Measurements from ENCODE around the gene INHBC.
A peak's percentile ranks its signal among the peaks of the same experiment; 100 is the strongest.

INHBC gene

GRCh38 chr12:57469296-57470164 lies 34.9 kb downstream of the INHBC start:
- no peak for DNase-seq

GRCh38 chr12:57470286-57470969 lies 35.8 kb downstream of the INHBC start:
- DNase-seq, result no peak

DNA sequence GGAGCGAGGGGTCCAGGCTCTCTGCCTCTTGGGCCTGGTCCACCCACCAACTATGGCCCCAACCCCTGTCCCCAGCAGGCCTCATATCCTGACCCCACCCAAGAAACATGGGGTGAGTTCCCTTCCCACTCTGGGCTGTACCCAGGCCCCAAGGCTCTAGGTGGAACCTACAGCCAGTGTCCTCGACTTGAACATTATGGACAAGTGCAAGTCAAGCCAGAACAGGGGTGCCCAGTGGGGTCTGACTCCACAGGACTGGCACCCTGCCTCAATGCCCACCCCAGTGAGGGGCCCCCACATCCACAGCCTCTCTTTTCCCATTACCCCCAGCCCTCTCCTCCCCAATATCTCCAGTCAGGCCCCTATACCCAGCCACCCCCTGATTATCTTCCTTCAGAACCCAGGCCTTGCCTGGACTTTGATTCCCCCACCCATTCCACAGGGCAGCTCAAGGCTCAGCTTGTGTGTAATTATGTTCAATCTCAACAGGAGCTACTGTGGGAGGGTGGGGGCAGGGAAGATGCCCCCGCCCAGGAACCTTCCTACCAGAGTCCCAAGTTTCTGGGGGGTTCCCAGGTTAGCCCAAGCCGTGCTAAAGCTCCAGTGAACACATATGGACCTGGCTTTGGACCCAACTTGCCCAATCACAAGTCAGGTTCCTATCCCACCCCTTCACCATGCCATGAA lies 36.5 kb downstream of the INHBC start:
- no peak for DNase-seq

- no peak for DNase-seq
Measured at GRCh38 chr12:57471661-57472060, 37.1 kb downstream of the INHBC start.

GRCh38 chr12:57472391-57472790 lies 37.8 kb downstream of the INHBC start:
- DNase-seq, result no peak

DNA sequence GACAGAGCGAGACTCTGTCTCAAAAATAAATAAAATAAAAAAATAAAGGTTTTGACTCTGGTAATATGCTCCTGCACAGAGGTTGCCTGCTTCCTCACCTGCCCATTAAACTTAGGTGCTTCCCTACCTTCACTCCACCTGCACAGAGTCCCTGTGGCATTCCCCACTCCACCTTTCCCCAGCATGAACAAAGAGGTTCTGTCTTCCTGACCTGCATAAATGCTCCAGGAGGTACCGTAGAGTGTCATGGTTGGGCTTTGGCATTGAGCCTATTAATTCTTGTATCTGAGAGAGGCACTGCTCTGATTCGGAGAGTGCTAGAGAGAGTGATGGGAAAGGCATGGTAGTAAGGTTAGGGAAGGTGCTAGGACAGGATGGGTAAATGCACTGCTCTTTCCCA lies 38.8 kb downstream of the INHBC start:
- no peak for DNase-seq

DNA sequence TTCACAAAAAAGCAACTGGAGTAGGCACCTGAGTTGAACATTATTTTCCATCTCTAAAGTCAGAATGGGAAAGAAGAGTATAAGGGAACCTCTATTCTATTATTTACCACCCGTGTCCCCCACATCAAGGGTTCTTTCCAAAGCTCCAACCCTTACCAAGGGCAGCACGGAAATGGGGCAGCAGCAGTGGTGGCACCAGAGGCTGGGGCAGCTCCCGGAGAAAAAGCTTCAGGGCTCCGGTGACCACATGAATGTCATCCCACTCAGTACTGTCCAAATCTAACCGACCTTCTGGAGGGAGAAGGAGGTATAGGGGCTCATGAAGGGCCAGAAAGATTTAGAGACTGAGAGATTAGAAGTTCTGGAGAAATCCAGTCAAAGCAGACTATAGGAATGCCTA lies 39.3 kb downstream of the INHBC start:
- DNase-seq, result no peak

DNA sequence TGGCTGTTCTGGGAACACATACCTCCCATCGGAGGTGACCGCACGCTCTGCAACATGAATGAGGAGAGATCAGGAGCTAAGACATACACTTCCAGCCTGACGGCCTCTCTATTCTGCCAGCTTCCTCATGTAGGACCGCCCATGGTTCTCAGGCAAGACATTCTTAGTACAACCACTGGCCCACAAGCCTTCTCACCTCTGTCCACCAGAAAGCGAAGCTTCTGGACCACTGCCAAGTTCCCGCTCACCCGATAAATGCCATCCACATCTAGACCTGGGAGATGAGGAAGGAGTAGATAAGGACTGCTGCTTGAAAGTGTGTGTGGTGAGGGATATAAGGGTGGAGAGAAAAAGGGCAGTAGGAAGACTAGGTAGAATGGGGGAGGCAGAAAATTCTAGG lies 39.8 kb downstream of the INHBC start:
- DNase-seq, result peak; percentile 32

- peak; percentile 70 for DNase-seq
Measured at GRCh38 chr12:57474862-57475261, 40.3 kb downstream of the INHBC start.

DNA sequence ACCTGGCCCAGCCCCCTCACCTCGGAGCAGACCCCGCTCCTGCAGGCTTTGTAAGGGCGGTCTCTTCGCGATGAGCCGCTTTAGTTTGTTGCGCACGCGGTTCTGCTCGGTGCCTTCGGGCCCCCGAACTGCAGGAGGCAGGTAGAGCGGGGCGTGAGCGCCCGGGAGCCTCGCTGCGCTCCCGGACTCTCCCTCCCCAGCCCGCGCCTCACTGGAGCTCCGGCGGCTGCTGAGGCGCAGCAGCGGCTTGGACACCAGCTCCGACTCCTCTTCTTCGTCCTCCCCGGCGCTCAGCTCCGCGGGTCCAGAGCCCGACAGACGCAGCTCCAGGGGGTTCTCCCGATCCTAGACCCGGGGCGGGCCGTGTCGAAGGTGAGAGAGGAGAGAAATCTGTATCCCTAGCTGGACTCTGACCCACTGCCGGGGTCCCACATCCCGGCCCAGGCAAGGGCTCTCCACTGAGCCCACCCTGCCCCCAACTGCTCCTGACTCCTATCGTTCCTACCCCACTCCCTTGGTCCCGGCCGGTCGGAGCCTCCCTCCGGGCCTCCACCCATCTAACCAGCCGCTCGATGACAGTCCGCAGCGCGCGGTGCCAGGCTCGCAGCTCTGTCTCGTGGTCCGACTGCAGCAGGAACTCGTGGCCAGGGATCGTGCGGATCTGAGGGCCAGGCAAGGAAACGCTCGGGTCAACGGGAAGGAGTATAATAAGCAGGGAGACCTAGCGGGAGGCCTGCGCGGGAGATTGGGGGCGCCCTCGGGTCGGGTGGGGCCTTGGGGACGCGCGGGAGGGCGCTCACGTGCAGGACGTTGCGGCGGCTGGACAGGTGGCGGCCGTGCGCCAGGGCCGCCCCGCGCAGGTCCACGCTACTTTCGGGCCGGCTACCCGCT lies 40.9 kb downstream of the INHBC start:
- peak; percentile 64 for DNase-seq

GRCh38 chr12:57476162-57476992 lies 41.8 kb downstream of the INHBC start:
- peak; percentile 54 for DNase-seq

DNA sequence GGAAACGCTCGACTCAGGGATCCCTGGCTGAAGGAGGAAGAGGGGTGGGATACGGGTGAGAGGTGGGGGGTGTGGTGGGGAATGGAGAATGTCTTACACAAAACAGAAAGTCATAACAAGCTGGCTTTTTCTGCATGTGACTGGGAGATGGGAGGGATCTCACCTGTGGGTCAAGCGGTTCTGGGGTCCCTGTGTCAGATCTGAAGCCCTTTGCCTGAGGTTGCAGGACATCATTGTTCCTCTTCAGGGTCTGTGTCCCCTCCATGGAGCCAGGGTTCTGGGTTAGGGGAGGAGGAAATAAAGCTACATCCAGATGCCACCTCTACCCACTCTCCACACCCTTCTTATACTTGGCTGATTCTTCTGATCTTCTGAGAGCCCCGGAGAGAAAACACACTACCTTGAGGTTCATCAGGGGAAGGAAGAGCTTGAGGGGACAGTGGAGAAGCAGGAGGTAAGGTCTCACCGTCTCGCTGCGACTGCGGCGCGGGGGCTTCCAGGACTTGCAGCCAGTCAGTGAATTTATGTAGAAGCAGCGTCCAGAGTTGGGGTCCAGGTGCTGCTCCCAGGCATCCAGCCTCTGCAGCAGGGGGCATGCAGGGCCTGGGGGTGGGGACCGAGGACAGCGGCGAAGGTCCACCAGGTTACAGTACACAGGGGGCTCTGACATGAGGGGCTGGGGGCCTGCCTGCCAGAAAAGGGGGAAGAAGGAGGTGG lies 42.6 kb downstream of the INHBC start:
- no peak for DNase-seq

GRCh38 chr12:57477710-57478681 lies 43.4 kb downstream of the INHBC start:
- DNase-seq, result no peak

- no peak for DNase-seq
Measured at GRCh38 chr12:57479043-57479375, 44.4 kb downstream of the INHBC start.

DNA sequence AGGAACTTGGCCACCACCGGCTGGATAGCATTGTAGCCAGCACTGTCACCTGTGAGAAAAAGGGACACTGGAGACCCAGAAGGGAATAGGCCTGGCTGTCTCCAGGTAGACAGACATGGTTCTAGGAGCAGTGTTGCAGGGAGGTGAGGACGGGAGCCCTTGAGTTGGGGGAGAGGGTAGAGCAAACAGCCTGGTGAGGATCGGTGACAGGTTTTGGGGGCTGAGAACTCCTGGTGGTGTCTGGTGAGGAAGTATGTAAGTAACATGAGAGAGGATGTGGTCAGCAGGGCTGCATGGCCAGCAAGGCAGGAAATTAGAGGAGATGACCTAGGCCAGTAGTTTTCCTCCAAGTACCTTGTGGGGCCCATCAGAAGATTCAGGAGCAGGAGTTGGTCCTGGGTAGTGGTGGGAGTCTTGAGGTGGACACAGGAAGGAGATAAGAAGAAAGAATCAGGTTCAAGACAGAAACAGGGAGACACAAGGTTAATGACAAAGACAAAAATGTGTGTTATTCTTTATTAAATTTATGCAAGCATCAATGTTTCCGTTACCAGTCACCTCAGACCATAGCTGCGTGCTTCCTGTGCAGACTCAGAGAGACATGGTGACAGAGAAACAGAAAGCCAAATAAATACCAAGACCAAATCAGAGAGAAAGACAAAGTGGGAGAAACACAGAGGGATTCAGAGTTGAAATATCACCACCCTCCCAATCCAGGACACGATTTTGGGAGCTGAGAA lies 45.0 kb downstream of the INHBC start, which contains the start of gene ARHGAP9:
Gene ARHGAP9 (minus strand): TSS at position 491 of the 740 bp plus-strand sequence. CDS start 460 bp downstream, at position 31.
- no peak for DNase-seq

DNA sequence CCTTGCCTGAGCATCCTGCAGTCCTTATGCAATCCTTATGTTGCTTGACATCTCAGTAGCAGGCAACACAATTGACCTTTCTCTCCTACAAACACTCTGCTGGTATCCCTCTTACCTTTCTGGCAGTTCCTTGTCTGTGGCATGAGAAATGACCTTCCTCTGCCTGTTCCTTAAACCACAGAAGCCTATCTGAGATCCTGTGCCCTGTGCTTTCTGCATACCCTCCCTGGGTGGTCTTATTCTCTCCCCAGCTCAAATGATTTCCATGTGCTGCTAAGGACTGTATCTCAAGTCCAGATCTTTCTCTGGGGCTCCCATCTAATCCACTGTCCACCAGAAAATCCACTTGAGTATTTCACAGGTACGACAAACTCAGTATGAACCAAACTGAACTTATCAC lies 47.1 kb downstream of the INHBC start:
- no peak for DNase-seq

- no peak for DNase-seq
Measured at GRCh38 chr12:57483466-57483865, 48.9 kb downstream of the INHBC start.

DNA sequence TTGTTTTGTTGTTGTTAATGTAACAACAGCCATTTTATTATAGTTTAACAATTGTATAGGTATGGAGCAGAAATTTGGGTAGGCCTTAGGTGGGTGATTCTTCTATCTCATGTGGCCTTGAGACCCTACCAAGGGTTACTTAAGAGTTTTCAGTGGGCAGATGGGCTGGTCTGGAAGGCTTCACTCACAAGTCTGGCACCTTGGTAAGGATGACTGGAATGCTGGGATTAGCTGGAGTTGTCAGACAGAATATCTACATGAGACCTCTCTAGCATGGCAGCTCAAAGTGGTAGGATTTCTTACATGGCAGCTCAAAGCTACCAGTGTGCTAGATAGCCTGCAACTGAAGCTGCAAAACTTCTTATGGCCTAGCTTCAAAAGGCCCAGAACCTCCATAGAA lies 51.1 kb downstream of the INHBC start:
- DNase-seq, result no peak

DNA sequence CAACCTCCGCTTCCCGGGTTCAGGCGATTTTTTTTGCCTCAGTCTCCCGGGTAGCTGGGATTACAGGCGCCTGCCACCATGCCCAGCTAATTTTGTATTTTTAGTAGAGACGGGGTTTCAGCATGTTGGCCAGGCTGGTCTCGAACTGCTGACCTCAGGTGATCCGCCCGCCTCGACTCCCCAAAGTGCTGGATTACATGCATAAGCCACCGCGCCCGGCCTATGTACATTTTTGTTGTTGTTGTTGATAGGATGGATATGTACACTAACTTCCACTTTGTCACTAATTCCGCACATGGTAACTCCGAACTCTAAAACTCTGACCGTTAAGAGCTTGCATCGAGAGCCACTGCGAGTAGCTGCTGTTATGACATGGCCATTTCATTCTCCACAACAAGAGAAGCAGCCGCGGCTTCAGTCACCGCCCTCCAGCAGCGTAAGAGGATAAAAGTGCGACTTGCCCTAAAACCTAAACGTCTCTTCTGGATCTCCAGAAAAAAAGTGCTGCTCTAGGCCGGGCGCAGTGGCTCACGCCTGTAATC lies 52.5 kb downstream of the INHBC start:
- DNase-seq, result no peak
